ENCODE measurements around the gene HDC. TPM values are rescaled to one million over a fixed set of nuclear protein-coding genes. Genes with fewer than 3 reads are reported as not detected.

Gene HDC
- polyA plus RNA-seq, 1 experiment, result not detected

DNA sequence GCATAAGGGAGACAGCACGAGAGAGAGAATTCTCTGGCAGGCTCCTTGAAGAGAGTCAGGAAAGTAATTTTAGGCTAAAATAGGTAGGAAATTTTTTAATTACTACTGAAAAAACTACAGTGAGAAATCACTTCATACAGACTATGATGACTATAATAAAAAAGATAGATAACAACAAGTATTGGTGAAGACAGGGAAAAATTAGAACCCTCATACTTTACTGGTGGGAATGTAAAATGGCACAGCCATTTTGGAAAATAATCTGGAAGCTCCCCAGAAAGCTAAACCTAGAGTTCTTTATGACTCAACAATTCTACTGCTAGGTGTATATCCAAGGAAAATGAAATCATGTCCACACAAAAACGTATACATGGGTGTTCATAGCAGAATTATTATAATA lies 2.1 kb upstream of the HDC start:
- TF ChIP-seq, protein P1, sequence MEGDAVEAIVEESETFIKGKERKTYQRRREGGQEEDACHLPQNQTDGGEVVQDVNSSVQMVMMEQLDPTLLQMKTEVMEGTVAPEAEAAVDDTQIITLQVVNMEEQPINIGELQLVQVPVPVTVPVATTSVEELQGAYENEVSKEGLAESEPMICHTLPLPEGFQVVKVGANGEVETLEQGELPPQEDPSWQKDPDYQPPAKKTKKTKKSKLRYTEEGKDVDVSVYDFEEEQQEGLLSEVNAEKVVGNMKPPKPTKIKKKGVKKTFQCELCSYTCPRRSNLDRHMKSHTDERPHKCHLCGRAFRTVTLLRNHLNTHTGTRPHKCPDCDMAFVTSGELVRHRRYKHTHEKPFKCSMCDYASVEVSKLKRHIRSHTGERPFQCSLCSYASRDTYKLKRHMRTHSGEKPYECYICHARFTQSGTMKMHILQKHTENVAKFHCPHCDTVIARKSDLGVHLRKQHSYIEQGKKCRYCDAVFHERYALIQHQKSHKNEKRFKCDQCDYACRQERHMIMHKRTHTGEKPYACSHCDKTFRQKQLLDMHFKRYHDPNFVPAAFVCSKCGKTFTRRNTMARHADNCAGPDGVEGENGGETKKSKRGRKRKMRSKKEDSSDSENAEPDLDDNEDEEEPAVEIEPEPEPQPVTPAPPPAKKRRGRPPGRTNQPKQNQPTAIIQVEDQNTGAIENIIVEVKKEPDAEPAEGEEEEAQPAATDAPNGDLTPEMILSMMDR (IDR thresholded peaks at IDR 0.05; ENCODE audit: low read depth, low read length), result no peak
- H3K4me3 ChIP-seq (ENCODE audit: low read depth, low read length), result no peak overlapping the region
- H3K27ac ChIP-seq (ENCODE audit: low read depth, low read length), result no peak overlapping the region
- ChIA-PET CTCF (no interaction called here), POLR2A (no interaction called here)
- no peak for DNase-seq (ENCODE audit: low read depth, low spot score)
- H3K27me3 ChIP-seq (ENCODE audit: control insufficient read depth, insufficient read depth, low read length), result peaks cover 4% of the 10 kb centered on the region
- H3K9me3 ChIP-seq (ENCODE audit: control insufficient read depth, insufficient read depth, low read length), result no peaks in the 10 kb centered on the region

DNA sequence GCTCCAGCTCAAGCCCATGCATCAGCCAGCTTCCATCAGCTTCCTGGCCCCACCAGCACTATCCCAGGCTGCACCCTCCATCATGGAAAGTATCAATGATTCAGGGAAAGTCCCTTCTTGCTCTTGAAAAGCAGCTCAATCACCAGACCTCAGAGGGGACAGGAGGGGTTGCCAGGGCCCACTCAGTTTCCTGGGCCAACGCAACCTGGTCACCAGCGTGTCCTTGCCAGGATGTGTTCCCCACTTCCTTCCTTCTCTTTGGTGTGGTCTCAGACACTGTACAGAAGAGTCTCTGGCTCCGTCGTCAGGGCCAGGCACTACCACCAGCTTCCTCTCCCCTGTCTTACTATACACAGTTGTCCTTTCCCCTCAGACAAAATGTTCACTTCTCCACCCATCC lies 3.0 kb downstream of the HDC start:
- H3K27ac ChIP-seq (ENCODE audit: low read depth, low read length), result no peak overlapping the region
- DNase-seq (ENCODE audit: low read depth, low spot score), result no peak
- no peaks in the 10 kb centered on the region; the same call in 1 of the 2 replicates for H3K9me3 ChIP-seq (ENCODE audit: control insufficient read depth, insufficient read depth, low read length)
- H3K27me3 ChIP-seq (ENCODE audit: control insufficient read depth, insufficient read depth, low read length), result peaks cover 4% of the 10 kb centered on the region
- TF ChIP-seq, protein P1 (IDR thresholded peaks at IDR 0.05; ENCODE audit: low read depth, low read length), result no peak
- CTCF ChIA-PET, result no interaction called here
- POLR2A ChIA-PET, result no interaction called here
- no peak overlapping the region for H3K4me3 ChIP-seq (ENCODE audit: low read depth, low read length)

DNA sequence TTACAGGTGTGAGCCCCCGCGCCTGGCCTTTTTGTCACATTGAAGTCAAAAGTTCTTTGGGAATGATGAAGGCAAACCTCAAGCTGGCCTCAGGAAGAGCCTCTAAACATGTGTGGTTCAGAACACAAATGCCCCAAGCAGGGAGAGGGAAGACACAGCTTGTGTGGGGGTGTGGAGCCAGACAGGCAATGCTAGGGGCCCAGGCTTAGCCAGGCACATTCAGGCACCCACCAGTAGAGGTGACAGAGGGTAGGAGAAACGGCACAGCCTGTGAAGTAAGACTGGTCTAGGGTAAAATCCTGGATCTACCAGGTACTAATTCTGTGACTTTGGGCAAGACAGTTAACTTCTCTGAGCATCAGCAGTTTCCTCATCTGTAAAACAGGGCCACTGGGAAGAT lies 3.5 kb downstream of the HDC start:
- Histone ChIP-seq H3K9me3 (ENCODE audit: control insufficient read depth, insufficient read depth, low read length) (peaks cover 3% of the 10 kb centered on the region; the same call in 1 of the 2 replicates), H3K27ac (ENCODE audit: low read depth, low read length) (no peak overlapping the region), H3K27me3 (ENCODE audit: control insufficient read depth, insufficient read depth, low read length) (peaks cover 4% of the 10 kb centered on the region), H3K4me3 (ENCODE audit: low read depth, low read length) (no peak overlapping the region)
- CTCF ChIA-PET, result no interaction called here
- DNase-seq (ENCODE audit: low read depth, low spot score), result no peak
- TF ChIP-seq, protein P1 (IDR thresholded peaks at IDR 0.05; ENCODE audit: low read depth, low read length), result no peak
- POLR2A ChIA-PET, result interaction anchor here (0.7 kb wide), 1 partner anchor 94 kb away, joined by 5 read pairs; no protein-coding TSS in a partner anchor

DNA sequence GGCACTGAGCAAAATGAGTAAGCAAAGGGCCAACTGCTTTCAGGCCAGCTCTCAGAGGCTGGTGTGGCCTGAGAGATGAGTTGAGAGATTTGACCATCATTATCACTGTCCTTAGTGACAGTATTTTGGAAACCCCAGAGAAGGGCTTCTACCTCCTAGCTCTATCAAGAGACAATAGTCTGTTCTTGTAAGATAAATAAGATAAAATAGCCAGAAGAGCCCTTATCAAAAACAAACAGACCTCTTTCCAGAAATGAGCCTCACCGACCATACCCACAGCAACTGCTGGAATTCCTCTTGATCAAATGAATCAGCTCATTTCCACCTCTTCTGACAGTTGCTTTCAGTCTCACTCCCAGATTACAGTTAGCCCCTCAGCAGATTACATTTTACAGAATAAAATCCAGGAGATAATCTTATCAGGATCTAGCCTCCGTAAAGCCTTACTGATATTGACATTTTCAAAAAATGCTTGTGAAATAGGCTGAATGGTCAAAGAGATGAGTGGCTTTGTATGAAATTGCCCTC lies 4.5 kb downstream of the HDC start:
- POLR2A ChIA-PET, result interaction anchor here (0.6 kb wide), 1 partner anchor 56 kb away, joined by 4 read pairs; no protein-coding TSS in a partner anchor
- CTCF ChIA-PET, result no interaction called here
- no peak for DNase-seq (ENCODE audit: low read depth, low spot score)

DNA sequence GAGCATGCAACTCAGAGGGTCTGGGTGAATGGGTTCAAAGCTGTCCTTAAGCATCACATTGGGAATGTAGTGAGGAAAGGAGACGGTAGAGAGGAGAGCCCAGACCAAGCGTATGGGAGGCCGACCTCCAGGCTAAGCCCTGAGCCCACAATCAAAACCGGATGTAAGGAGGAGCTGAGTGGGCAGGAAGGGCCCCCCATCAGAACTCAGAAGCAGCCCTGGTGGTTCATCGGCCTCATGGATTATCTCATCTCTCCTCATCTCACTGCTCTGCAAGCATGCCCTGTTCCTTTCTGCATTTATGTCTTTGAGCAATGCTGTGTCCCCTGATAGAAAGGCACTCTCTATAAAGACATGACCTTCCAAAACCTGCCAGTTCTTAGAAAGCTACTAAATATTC lies 6.2 kb downstream of the HDC start:
- TF ChIP-seq, protein P1 (IDR thresholded peaks at IDR 0.05; ENCODE audit: low read depth, low read length), result no peak
- H3K27ac ChIP-seq (ENCODE audit: low read depth, low read length), result no peak overlapping the region
- DNase-seq (ENCODE audit: low read depth, low spot score), result no peak
- ChIA-PET CTCF (no interaction called here), POLR2A (interaction anchor here (1.1 kb wide), 1 partner anchor 18 kb away, joined by 3 read pairs; no protein-coding TSS in a partner anchor)
- no peaks in the 10 kb centered on the region for H3K27me3 ChIP-seq (ENCODE audit: control insufficient read depth, insufficient read depth, low read length)
- H3K9me3 ChIP-seq (ENCODE audit: control insufficient read depth, insufficient read depth, low read length), result peaks cover 3% of the 10 kb centered on the region; the same call in 1 of the 2 replicates
- H3K4me3 ChIP-seq (ENCODE audit: low read depth, low read length), result no peak overlapping the region

More for the DNA sequence above, 4.5 kb downstream of the HDC start:
- TF ChIP-seq, protein P1 (IDR thresholded peaks at IDR 0.05; ENCODE audit: low read depth, low read length), result no peak
- H3K27ac ChIP-seq (ENCODE audit: low read depth, low read length), result no peak overlapping the region
- no peak overlapping the region for H3K4me3 ChIP-seq (ENCODE audit: low read depth, low read length)
- peaks cover 4% of the 10 kb centered on the region for H3K27me3 ChIP-seq (ENCODE audit: control insufficient read depth, insufficient read depth, low read length)
- peaks cover 3% of the 10 kb centered on the region; the same call in 1 of the 2 replicates for H3K9me3 ChIP-seq (ENCODE audit: control insufficient read depth, insufficient read depth, low read length)

Measured in AG04450 (cell line).